GM18519 (cell line): Measurements from ENCODE around the gene EXOSC3.

Experiments used
- ATAC-seq: cut with Tn5 transposase; IDR thresholded peaks from one replicate; pipeline ENCODE4 v1.9.1; 2021; ENCODE audit warnings: mild to moderate bottlenecking, moderate library complexity; ENCODE audit not compliant: unreplicated experiment, low FRiP score

Gene EXOSC3

DNA sequence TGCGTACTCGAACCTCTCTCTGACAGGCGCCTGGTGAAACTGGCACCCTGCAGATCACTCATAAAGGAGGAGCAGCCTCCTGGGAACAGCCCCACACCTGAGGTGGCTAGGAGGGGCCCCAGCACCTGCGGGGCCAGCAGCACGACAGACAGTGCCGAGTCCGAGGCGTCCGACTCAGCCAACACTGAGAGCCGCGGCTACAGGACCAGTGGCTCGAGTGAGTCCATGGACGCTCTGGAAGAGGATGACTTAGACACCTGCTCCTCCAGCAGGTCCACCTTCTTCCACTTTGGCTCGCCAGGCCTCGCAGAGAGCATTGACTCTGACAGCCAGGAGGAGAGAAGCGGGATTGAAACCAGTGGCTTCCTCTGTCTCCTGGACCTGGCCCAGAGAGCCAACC, 44.7 kb downstream of the EXOSC3 start:
- ATAC-seq: no peak

DNA sequence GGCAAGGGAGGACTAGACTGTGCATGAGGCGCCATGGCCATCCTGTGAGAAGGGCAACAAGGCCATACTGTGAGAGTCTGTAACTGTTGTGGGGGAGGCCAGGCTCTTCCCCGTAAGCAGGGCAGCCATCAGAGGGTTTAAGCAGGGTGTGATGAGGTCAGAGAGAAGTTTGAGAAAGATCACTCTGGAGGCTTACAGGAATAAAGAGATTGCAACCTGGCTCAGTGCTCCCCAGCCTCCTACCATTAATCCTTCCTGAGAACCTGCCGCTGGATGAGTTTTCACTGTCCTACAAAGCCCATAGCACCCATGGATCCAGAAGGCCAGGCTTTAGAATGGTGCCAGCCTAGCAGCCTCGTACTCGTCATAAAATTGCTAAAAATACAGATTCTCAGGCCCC, 45.6 kb downstream of the EXOSC3 start:
- no peak for ATAC-seq

DNA sequence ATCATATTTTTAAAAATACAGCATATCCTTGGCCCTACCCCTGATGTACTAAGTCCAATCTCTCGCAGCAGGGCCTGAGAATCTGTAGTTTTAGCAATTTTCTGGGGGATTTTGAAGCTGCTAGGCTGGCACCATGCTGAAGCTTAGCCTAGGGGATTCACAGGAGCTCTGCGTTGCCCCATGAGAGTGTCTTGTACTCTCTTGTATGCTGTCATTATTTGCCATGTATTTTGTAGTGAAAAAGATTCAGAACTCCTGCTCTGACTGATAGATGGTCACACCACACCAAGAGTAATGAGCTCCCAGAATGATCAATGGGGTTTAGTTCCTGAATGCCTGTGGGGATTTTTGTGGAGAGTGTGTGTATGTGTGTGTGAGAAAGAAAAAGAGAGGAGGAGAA, 51.9 kb downstream of the EXOSC3 start:
- ATAC-seq: no peak

GRCh38 chr9:37732086-37732741, 52.6 kb downstream of the EXOSC3 start:
- ATAC-seq: no peak

DNA sequence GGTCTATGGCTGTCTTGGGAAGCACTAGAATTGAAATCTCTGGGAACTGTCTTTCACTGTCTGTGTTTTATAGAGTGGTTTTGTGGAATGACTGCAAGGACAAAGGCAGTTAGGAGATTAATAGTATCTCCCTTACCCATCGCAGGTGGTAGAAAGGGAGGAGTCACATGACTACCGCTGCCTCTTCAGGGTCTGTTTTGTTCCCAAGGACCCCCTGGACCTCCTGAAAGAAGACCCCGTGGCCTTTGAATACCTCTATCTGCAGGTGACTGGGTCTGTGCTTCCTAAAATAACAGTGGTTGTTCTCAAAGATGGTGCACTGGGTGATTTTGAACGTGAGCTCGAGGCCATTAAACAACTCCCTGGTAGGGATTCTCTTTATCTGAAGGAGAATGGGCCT, 54.0 kb downstream of the EXOSC3 start:
- ATAC-seq: no peak

DNA sequence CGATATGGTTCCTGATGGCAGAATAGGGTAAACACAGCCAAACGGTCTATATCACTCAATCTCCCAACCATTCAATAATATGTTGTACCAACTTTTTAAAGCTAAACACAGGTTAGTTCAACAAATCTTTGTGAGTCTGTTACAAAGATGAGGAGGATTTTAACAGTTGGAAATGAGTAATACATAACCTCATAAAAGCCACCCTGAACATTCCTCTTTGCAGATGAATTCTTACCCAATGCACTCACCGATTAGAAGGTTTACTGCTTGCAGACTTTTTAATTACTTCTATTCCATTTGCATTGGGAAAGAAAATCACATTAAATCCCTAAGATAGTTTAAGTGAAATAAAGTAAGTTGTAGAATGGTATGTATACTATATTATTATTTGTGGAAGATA, 54.6 kb downstream of the EXOSC3 start:
- no peak for ATAC-seq
